Measurements from ENCODE around the gene CRYBB3. TPM values are rescaled to one million over a fixed set of nuclear protein-coding genes. Genes with fewer than 3 reads are reported as not detected.

CRYBB3 gene
- total RNA-seq (2014; rRNA removed; shearing (Covaris generic)) = 0.46 TPM in 1 of 2 replicates, not detected in the other

- DNase-seq (ENCODE audit: low spot score) = no peak
Measured at GRCh38 chr22:25199731-25200520, at the start of gene CRYBB3. CRYBB3 (plus strand) TSS chr22:25199858; CDS start chr22:25201397, 1,539 bp downstream.

DNA sequence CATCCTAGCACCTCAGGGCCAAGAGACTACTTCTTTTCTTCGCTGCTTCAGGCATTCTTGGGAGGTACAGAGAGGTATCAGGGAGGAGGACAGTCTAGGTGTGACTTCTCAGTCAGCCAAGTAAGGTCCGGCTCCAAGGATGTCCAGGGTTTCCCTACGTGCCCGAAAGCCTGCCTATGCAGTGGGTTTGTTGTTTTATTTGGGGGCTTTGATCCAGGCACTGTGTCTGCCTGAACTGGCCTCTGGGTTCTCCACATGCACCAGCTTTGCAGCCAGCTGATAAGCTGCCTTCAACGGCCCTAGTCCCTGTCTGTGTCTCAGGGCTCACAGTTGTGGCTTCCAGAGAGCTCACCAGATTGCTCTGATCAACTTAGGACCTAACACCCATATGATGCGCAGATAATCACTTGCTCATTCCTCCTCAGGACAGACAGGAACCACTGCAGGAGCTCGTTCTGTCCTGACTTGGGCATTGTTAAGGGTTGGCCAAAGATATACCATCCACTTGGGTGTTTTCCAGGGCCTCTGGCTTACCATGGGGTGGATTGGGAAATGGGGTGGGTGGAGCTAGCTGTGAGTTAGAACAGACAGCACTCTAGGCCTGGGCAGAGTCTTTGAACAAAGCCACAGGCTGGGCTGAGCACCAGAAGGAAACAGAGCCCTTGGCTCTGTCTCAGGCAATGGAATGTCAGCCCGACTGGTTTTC lies 45.5 kb upstream of the CRYBB3 start:
- peak; percentile 83 for DNase-seq (ENCODE audit: low spot score)

- no peak for DNase-seq (ENCODE audit: low spot score)
Measured at GRCh38 chr22:25154667-25154999, 45.0 kb upstream of the CRYBB3 start.

GRCh38 chr22:25156736-25157135 lies 42.9 kb upstream of the CRYBB3 start:
- DNase-seq (ENCODE audit: low spot score) = no peak

GRCh38 chr22:25159028-25159427 lies 40.6 kb upstream of the CRYBB3 start:
- DNase-seq (ENCODE audit: low spot score) = no peak

DNA sequence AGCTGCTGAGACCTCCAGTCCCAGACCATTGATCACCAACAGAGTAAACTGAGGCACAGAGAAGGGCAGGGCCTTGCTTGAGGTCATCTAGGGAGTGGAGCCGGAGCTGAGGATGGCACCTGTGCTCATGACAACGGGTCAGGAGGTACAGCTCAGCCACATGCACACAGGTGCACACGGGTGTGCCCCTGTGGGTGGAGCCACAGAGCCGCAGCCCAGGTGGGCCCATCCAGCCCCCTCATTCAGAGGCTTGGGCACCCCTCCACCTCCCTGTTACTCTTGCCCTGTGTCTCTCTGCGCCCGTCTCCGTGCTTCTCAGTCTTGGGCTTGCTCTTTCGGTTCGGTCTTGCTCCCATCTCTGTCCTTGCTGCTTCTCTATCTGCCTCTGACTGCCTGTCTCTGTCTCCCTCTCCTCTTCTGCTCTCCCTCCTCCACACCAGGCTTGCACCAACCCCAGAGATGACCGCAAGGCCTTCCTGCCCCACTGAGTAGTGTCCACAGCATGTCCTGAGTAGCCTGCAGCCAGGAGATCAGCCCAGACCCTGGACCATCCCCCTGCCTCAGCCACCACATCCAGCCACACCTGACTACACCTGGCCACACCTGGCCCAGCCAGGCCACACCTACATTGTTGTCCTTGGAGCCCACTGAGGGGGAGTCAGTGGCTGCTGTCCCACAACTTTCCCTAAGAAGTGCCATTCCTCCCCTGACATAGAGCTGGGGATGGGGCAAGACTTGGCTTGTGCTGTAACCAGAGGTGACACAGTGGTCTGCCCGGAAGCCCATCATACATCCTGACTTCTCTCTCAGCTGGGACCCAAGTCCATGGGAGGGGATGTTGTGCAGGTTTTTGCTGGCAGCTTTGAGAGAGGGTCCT lies 39.3 kb upstream of the CRYBB3 start:
- no peak for DNase-seq (ENCODE audit: low spot score)

DNA sequence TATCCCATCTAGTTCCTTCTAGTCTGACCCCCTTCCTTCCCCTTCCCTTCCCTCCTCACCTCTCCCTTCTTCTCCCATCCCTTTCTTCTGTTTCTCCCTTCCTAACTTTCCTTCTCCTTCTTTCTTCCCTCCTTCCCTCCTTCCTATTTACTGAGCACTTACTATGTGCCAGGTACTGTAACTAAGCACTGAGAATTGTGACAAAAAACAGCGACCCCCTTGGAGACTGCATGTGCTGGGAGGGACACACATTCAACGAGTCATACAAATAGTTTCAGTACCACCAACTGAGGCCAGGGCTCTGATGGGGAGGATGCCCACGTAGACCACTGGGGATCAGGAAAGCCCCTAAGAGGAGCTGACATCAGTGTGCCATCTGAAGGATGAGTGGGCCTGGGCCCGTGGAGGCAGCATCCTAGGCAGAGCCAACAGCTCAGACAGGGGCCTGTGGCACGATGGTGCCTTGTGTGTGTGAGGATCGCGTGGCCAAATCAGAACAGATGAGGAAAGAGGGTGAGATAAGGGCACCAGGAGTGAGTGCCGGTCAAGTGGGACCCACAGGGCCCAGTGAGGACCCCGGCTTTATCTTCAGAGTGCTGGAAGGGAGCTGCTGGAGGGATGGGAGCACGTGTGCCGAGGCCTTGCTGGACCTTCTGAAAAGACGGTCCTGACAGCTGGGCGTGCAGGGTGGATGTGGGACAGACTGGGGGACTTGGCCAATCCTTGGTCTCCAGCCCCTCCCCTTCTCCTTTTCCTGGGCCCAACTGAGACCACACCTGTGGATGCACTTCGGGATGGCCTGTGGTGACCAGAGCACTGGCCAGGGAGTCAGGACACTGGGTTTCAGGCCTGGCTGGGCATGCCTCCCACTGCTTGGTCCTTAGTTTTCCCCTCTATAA lies 38.4 kb upstream of the CRYBB3 start:
- DNase-seq (ENCODE audit: low spot score) = no peak

DNA sequence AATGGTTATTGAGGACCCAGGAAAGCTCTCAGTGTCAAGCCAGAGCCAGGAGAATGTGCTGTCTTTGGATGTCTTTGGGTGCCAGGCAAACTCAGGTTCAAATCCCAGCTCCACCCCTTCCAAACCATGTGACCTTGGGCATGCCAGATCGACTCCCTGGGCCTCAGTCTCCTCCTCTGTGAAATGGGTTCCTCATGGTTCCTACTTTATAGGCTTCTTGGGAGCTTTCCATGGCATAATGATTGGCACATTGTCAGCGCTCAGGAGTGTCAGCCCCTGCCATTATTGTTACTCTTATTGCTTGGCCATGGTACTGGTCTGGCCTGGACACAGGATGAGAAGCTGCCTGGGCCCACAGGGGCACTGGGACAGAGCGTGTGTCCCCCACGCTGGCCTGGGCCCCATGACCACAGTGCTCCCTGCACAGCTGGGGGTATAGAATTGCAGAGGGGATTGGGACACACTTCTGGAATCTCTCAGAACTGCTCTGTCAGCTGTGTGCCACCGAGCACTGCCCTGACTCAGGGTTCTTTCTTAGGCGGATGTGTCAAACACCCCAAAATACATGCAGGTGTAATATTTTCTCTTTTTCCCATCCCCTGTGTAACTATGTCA lies 37.6 kb upstream of the CRYBB3 start:
- no peak for DNase-seq (ENCODE audit: low spot score)

GRCh38 chr22:25162561-25162960 lies 37.1 kb upstream of the CRYBB3 start:
- no peak for DNase-seq (ENCODE audit: low spot score)

DNA sequence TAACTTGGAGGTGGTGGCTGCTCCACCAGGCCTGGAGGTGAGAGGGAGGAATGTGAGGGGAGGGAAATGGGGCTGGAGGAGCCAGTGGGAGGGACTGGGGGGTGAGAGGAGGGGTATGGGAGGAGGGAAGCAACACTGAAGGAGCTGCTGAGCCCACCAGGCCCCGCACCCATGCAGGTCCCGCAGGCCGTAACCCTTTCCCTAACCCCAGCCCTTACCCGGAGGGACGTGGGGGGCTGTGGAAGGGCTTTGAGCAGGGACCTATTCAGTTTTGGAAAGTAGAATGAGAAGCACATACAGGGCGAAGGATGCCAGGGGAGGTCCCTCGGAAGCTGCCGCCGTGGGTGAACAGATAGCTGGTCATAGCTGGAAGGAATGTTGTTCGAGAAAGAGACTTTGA lies 33.9 kb upstream of the CRYBB3 start:
- DNase-seq (ENCODE audit: low spot score) = no peak

DNA sequence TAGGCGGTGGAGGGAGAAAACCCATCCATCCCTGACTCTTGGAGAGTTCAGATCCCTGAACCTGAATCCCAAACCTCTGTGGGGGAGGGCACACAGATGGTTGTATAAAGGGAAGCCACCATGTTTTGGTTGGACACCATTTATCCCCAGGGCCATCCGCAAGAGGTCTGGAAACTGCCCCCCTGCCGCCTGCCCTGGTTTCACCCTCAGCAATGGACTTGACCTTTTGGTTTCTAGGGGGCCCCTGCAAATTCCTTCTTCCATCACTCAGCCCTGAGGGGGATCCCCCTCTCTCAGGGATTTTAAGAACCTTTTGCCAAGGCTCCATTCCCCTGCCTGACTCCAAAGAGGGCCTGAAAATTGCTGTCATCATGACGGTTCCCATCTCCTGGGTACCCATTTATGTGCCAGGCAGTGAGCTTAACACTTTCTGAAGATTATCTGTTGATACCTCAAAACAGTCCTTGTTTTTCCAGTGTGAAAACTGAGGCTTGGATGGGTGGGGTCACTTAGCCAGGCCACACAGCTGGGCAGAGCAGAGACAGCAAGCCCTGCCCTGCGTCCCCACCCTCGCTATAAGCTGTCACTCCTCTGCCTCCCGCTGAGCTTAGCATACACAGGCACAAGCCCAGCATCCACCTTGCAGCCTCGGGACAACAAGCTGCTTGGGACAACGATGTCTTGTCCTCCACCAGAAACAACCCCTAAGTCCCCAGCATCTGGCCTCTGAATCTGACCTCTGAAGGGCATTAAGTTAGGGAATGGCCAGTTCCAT lies 33.2 kb upstream of the CRYBB3 start:
- DNase-seq (ENCODE audit: low spot score) = no peak

DNA sequence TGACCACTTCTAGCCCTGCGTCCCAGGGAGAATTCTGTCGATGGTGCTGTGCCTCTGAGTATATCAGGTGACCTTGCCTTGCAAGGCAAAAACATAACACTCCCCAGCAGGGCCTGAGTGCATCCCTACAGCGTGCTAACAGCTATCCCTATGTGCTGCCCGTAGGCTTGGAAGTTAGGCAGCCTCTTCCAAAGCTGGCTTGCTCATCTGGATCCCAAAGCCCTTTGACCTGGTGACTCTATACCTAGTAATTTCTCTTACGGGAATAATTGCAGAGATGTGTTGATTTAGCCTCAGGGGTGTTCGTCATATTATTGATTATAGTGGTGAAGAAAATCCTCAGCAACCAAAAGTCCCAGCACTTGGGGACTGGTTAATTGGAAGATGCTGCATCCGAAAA lies 32.6 kb upstream of the CRYBB3 start:
- no peak for DNase-seq (ENCODE audit: low spot score)

DNA sequence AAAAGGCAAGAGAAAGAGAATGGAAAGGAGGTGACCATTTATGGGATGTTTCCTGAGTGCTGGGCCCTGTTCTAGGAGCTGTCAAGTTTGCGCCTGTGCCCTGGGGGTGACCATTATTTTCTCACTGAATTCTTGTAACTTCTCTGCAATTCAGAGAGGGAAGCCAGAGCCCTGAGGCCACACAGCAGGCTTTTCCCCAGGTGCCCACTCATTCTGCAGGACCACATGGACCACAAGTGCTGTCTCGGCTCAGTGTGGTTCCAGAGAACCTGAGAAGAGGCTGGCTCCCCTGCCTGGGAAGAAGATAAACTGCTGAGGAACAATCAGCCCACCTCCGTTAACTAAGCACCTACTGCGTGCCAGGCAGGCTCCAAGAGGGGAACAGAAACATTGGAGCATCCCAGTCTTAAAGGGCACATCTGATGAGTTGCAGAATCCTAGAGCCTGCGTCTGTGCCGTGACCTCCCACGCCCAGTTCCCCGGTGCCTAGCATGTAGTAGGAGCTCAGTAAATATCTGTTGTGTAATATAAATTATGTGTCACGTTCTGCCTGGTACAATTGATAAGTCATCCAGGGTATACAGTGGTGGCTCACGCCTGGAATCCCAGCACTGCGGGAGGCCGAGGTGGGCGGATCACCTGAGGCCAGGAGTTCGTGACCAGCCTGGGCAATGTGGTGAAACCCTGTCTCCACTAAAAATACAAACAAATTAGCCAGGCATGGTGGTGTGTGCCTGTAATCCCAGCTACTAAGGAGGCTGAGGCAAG lies 31.6 kb upstream of the CRYBB3 start:
- no peak for DNase-seq (ENCODE audit: low spot score)

DNA sequence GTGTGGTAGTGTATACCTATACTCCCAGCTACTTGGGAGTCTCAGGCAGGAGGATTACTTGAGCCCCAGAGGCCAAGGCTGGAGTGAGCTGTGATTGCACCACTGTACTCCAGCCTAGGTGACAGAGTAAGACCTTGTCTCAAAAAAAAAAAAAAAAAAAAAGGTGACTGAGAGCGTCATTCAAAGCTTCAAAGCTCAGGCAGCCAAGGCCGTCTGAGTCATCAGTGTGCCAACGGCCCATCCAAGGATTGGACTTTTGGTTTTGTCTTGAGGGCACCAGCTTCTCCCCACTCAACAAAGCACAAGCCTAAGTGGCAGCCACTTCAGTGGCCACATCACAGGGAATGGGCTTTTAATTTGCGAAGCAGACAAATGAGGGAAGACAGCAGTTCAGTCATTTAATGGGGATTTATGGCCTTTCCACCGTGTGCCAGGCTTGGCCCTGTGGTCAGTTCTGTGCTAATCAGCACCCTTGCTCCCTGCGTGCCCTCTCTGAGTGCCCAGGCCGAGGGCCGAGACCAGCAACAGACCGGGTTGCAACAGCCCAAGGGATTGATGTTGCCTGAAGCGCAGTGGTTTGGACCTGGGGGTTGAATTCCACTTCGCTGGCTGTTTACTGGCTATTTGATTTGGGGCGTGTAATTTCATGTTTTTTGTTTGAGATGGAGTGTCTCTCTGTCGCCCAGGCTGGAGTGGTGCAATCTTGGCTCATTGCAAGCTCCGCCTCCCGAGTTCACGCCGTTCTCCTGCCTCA lies 30.2 kb upstream of the CRYBB3 start:
- no peak for DNase-seq (ENCODE audit: low spot score)

GRCh38 chr22:25170426-25170980 lies 29.2 kb upstream of the CRYBB3 start:
- no peak for DNase-seq (ENCODE audit: low spot score)

GRCh38 chr22:25172153-25172552 lies 27.5 kb upstream of the CRYBB3 start:
- peak; percentile 50 for DNase-seq (ENCODE audit: low spot score)

GRCh38 chr22:25174156-25174887 lies 25.3 kb upstream of the CRYBB3 start:
- no peak for DNase-seq (ENCODE audit: low spot score)

All from HT-29 (cell line).